D721Med (cell line): ENCODE measurements around the gene ERAP2.
"Not testable (repeated sequence)": the region's sequence is repeated elsewhere in the genome, so short reads cannot be mapped to it uniquely, and the experiment has no call there.

Experiments
- DNase-seq: peaks from one replicate; pipeline ENCODE4 v3.0.0; 2011; ENCODE audit warnings: low spot score; ENCODE audit not compliant: insufficient read length
- FAIRE-seq: peaks from 2 replicates; lab custom pipeline; 2011; peaks lifted over from hg19 to GRCh38; lab: Jason Lieb, UNC
- TF ChIP-seq, protein P1 (sequence below): IDR thresholded peaks from 2 replicates; pipeline ENCODE4 v1.5.1; 2012; ENCODE audit warnings: mild to moderate bottlenecking, control low read depth; ENCODE audit not compliant: insufficient read depth; ENCODE audit errors: missing control alignments

The ERAP2 gene

DNA sequence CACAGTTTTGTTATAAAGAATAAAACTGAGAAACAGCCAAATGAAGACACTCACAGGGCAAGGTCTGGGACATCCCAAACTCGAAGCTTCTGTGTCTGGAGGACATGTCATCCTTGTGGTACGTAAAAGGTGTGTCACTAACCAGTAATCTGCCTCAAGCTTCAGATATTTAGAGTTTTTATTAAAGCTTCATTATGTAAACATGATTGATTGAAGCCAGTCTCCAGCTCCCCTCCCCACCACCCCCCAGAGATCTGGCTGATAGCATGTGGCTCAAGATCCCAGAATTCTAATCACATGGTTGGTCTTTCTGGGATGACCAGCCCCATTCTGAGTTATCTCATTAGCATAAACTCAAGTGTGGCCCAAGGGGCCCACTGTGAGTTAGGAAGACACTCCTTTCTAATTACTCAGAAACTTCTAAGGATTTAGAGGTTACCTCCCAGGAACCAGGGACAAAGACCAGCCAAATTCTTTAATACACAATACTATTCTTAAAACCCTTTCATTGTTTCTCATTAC, 37.2 kb upstream of the ERAP2 start:
- DNase-seq: no peak
- TF ChIP-seq, protein P1, sequence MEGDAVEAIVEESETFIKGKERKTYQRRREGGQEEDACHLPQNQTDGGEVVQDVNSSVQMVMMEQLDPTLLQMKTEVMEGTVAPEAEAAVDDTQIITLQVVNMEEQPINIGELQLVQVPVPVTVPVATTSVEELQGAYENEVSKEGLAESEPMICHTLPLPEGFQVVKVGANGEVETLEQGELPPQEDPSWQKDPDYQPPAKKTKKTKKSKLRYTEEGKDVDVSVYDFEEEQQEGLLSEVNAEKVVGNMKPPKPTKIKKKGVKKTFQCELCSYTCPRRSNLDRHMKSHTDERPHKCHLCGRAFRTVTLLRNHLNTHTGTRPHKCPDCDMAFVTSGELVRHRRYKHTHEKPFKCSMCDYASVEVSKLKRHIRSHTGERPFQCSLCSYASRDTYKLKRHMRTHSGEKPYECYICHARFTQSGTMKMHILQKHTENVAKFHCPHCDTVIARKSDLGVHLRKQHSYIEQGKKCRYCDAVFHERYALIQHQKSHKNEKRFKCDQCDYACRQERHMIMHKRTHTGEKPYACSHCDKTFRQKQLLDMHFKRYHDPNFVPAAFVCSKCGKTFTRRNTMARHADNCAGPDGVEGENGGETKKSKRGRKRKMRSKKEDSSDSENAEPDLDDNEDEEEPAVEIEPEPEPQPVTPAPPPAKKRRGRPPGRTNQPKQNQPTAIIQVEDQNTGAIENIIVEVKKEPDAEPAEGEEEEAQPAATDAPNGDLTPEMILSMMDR: no peak
- FAIRE-seq: no peak

DNA sequence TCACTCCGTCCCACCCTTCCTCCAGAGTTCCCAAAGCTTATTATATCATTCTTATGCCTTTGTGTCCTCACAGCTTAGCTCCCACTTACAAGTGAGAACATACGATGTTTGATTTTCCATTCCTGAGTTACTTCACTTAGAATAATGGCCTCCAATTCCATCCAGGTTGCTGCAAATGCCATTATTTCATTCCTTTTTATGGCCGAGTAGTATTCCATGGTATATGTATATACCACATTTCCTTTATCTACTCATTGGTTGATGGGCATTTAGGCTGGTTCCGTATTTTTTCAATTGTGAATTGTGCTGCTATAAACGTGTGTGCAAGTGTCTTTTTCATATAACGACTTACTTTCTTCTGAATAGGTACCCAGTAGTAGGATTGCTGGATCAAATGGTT, 34.4 kb upstream of the ERAP2 start:
- not testable (repeated sequence) for DNase-seq, FAIRE-seq

DNA sequence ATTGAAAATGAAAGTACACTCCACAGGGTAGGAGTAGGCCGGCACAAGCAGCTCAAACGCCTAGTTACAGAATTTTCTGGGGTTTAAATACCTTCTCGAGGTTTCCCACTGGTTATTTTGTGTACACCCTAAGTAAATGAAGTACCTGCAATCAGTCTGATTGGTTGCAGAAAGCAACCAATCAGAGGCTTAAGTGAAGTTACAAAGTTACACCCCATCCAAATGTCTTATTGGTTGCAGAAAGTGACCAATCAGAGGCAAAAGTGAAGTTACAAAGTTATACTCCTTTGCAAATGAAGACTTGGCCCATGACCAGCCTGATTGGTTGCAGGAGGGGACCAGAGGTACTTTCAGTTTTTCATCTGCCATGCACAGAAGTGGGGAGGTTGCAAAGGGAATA, 33.2 kb upstream of the ERAP2 start:
- FAIRE-seq (no peak), DNase-seq (no peak)
- TF ChIP-seq, protein P1: no peak

DNA sequence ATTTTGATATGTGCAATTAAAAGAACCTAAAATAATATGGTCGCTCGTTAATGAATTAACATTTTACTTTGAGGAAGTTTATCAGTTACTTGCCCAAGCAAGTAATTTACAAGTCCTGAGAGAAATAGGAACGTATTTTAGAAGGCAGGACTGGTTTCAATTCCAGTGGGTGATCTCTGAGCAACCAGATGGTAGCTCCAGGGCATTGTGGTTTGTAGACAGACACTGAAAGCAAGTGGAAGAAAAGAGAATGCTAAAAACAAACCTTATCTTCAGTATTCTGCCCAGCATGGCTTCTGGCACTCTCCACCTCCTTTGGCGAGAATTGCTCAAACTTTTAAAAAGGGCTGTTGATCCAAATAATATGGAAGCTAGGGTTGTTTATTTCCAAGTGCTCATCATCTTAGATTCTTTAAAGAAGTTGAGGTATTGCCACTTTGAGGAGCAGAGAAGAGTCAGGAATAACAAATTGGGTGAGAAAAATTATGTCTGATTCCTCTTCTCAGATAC, 31.8 kb upstream of the ERAP2 start:
- no peak for FAIRE-seq

DNA sequence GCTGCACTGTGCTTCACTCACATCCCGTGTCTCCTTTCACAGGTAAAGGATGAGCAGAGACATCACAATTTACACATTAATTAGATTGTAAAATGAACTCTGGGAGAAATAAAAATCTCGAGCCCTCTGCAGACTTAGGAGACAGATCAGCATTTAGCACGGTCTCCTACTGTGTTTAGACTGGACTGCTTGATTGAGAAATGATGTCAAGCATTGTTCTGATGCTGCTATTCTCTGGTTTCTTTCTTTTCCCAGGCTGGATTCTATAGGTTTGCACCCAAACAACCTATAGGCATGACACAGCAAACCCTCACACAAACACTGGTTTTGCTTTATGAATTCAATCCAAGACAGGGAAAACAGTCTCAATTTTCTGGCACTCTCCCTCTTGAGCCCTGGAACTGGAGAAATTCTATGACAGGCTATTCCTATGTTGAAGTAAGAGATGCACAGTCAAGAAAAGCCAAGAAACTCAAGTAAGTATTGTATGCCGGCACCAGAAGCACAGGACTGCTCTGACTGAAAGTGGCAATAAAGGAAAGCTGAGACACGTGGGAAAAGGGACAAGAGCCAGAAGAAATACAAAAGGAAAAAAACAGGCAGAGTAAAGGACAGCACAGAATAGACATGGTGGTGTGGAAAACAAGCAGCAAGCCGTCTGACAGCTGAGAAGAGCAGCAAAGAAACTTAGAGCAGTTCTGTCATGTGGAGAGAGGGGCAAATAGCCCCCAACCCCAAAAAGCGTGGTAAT, 24.8 kb upstream of the ERAP2 start:
- FAIRE-seq (no peak), DNase-seq (no peak)
- TF ChIP-seq, protein P1: no peak

More for the DNA sequence above, 31.8 kb upstream of the ERAP2 start:
- TF ChIP-seq, protein P1: no peak
- no peak for DNase-seq

DNA sequence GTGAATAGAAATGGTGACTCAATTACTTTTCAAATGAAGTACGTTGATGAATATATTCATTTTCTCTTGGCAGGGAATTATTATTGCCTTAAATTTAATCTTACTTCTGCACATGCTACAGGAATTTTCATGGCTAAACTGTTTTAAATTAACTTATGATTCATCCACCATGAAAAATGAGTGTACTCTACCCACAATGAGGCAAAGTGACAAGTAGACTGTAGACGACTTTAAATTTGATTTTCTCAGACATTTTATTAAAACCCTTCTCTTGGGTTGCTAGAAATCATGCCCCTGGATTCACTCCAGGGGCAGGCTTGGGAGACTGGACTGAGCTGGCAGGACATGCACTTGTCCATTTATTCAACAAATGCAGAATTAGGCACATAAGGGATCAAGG, 23.5 kb upstream of the ERAP2 start:
- no peak for FAIRE-seq
- TF ChIP-seq, protein P1: no peak
- no peak for DNase-seq

DNA sequence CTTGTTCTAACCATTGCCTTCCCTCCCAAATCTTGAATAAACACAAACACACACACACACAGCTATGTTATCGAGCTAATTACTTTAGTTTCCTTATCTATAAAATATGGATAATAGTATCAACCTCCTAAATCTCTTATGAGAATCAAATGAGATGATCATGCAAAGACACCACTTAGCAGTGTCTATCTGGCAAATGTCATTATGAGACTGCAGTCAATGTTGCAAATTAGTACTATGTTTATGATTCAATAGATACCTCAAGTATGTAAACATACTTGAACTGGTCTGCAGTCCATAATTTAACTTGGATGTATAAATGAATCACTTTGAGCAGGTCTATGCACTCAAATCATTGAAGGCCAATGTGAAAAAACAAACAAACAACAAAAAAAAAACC, 22.2 kb upstream of the ERAP2 start:
- FAIRE-seq (no peak), DNase-seq (no peak)
- TF ChIP-seq, protein P1: no peak
